Epithelial cell of esophagus (primary cell): ENCODE results near the gene IKZF5.

Experiments used
- DNase-seq: peaks from one replicate; pipeline ENCODE4 v3.0.0; 2010; ENCODE audit warnings: low read depth
- H3K4me3 ChIP-seq: 2 replicates; pipeline ENCODE4 v1.5.1; 2011; ENCODE audit warnings: mild to moderate bottlenecking, low read length, control low read depth
- TF ChIP-seq, protein P1 (sequence below): IDR thresholded peaks from 2 replicates; pipeline ENCODE4 v1.5.1; 2011; ENCODE audit warnings: low read depth, mild to moderate bottlenecking, low read length, control low read depth, inconsistent platforms; ENCODE audit not compliant: insufficient read depth; ENCODE audit errors: missing control alignments

Gene IKZF5

DNA sequence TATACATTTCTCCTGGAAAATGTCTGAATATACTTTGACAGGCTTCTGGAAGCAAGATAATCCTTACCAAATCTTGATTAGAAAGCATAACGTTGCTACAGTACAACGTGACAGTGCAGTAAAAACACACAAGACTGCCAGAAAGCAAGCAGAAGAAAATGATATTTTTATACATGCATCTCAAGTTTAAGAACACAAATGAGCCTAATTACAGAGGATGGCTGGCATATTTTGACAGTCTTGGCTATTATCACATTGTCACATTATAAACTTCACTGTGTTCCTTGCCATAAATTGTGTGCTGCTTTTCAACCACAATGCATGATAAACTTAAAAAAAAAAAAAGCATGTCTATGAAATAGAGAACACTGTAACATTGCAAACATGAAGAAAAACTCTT is 4.3 kb downstream of the IKZF5 start:
- TF ChIP-seq, protein P1, sequence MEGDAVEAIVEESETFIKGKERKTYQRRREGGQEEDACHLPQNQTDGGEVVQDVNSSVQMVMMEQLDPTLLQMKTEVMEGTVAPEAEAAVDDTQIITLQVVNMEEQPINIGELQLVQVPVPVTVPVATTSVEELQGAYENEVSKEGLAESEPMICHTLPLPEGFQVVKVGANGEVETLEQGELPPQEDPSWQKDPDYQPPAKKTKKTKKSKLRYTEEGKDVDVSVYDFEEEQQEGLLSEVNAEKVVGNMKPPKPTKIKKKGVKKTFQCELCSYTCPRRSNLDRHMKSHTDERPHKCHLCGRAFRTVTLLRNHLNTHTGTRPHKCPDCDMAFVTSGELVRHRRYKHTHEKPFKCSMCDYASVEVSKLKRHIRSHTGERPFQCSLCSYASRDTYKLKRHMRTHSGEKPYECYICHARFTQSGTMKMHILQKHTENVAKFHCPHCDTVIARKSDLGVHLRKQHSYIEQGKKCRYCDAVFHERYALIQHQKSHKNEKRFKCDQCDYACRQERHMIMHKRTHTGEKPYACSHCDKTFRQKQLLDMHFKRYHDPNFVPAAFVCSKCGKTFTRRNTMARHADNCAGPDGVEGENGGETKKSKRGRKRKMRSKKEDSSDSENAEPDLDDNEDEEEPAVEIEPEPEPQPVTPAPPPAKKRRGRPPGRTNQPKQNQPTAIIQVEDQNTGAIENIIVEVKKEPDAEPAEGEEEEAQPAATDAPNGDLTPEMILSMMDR: no peak
- H3K4me3 ChIP-seq: no peak overlapping the region
- DNase-seq: no peak

DNA sequence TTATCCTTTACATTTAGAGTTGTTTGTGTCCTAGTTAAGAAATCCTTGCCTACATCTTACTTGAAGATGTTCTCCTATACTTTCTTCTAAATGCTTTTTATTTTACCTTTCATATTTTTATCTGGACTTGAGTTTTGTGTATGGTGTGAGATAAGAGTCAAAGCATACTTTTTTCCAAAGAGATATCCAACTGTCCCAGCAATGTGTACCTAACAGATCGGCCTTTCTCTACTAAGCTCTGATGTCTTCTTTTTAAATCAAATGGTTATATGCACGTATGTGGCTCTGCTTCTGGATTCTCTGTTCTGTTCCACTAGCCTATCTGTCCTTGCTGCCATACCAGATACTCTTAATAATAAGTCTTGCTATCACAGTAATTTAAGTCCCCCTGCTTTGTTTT is 7.2 kb downstream of the IKZF5 start:
- H3K4me3 ChIP-seq: no peak overlapping the region
- no peak for DNase-seq
- TF ChIP-seq, protein P1: no peak

DNA sequence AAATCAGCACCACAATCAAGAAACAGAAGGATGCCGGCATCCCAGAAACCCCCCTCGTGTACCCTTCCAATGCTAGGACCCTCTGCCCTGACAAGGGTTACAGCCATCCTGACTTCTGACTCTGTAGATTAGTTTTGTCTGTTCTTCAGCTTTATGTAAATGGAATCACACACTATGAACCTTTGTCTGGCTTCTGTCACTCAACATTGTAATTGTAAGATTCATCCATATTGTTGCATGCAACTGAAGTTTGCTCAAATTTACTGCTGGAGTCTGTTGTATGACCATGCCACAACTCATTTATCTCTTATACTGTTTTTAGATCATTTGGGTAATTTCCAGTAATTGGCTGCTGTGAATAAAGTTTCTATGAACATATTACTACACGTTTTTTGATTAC is 8.4 kb downstream of the IKZF5 start:
- H3K4me3 ChIP-seq: no peak overlapping the region
- TF ChIP-seq, protein P1: no peak
- no peak for DNase-seq

DNA sequence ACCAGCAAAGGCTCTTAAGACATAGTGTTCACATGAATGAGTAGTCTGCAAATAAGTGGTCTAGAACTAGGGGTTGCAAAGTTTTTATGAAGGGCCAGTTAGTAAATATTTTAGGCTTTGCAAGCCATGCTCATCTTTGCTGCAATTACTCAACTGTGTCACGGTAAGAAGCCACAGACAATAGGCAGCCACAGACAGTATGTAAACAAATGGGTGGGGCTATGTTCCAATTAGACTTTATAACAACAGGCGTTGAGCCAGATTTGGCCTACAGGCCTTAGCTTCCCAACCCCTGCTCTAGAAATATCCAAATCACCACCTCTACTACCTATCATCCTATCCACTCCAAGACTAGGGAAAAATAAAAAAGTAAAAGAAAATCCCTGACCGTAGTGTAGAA is 9.2 kb downstream of the IKZF5 start:
- TF ChIP-seq, protein P1: no peak
- no peak overlapping the region for H3K4me3 ChIP-seq
- DNase-seq: peak; percentile 46

DNA sequence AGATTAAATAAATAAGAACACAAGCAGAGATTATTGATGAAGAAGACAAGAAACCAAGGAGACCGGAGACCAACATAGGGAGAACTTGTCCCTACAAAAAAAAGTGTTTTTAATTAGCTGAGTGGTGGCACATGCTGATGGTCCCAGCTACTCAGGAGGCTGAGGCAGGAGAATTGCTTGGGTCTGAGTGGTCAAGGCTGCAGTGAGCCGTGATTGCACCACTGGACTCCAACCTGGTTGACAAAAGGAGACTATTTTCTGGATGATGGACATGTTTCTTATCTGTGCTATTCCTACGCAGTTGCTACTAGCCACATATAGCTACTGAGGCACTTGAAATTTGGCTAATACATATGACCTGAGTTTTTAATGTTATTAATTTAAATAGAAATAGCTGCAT is 9.7 kb downstream of the IKZF5 start:
- no peak for DNase-seq
- TF ChIP-seq, protein P1: no peak
- no peak overlapping the region for H3K4me3 ChIP-seq

DNA sequence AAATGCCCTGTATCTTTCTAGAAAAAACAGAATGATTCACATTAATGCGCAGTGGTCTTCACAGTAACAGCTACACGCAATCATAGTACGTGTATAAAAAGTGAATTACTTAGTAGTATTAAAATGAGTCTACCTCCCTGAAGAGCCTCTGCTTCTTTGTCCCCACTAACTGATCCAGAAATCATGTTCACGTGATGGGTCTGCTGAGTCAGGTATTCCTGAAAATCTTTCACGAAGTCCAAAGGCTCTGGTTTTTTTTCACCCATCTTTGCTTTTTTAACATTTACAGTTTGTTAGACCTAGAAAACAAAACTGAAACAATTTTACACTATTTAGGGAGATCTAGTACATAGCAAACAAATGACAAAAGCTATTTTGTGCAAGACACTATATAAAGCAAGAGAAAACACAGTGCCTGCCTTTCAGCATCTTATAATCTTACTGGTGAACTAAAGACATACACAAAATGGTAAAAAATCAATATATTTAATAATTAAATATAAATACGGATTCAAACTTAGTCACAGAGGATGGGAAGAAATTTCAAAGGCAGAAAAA is 10.2 kb downstream of the IKZF5 start:
- no peak overlapping the region for H3K4me3 ChIP-seq
- no peak for DNase-seq
- TF ChIP-seq, protein P1: no peak

DNA sequence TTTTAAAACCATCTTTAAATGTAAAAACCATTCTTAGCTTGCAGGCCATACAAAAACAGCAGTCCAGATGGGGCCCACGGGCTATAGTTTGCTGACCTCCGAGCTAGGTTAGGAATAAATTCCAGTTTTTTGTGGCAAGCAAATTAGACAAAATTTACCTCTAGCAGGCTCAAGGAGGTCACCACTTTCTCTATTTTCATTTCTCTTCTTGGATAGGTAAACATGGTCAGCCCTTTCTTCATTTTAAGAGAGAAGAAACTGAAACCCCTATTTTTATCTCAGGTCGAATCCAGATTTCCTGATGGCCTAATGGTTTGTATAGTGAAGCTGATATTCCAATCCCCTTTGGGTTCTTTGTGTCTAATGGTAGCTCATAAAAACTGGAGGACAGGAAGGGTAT is 10.7 kb downstream of the IKZF5 start:
- TF ChIP-seq, protein P1: no peak
- DNase-seq: no peak
- H3K4me3 ChIP-seq: no peak overlapping the region
